Midbrain (tissue), 1 donor: ENCODE measurements around the gene SLC9A4.

ENCODE experiments used
- DNase-seq: peaks from one replicate; lab custom pipeline; 2025; lab: John Stamatoyannopoulos, UW

SLC9A4 gene

DNA sequence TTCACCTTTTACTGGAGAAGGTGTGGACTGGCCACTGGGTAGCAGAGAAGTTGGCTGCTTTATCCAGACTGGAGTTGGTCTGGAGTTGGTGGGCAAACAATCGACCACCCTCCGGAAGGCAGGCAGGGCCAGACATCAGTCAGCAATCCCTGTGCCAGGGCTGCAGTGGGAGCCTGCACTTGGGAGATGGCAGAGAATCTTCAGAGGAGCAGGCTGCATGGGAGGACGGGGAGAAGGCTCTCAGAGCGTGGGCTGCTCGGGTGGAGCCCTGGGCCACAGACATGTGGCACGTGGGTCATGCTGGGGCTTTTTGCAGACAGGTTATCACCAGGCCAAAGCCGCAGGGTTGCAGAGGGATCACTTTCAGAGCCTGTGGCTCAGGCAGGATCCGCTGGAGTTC lies 29.6 kb downstream of the SLC9A4 start:
- no peak for DNase-seq

DNA sequence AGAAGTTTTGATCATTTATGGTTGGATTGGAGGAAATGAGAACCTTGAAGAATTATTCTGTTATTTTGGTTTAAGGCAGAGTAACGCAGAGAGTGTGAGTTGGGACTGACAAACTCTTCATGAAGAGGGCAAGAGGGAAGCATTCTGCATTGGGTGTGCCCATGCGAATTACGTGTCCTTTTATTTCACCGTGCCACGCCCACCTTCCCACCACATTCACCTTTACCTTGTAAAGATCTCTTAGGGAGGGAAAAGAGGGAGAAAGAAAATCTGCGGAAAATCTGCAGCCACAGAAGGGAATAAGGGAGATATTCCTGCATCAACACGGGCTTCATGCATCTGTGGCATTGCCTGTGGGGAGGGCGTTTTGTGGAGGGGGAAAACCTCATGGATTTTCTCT lies 31.8 kb downstream of the SLC9A4 start:
- DNase-seq, result no peak

DNA sequence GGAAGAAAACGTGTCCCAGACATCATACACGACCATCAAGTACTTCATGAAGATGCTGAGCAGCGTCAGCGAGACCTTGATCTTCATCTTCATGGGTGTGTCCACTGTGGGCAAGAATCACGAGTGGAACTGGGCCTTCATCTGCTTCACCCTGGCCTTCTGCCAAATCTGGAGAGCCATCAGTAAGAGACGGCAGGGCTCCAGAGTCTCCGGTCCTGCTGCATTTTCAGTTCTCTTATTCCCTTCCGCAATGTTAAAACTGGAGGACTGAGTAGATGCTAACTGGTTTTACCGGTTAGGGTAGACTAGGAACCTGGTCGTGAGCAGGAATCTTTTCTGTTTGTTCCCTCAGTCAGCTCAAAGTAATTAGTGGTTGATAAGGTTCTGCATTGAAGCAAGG lies 32.3 kb downstream of the SLC9A4 start:
- no peak for DNase-seq

DNA sequence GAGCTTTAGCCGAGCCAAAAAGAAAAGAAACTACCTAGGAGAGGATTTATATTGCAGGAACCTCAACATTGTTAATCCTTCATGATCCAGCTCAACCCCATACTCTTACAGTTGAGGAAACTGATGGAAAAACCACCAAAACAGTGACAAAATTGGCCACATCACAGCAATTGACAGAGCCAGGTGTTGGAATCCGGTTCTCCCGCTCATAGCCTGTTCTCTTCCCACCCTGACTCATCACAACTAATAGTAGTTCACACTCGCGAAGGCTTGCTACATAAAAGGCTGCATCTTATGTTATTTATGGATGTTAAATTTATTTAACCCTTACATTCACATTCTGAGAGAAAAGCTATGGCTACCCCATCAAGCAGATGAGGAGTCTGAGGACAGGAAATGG lies 33.7 kb downstream of the SLC9A4 start:
- DNase-seq, result no peak

DNA sequence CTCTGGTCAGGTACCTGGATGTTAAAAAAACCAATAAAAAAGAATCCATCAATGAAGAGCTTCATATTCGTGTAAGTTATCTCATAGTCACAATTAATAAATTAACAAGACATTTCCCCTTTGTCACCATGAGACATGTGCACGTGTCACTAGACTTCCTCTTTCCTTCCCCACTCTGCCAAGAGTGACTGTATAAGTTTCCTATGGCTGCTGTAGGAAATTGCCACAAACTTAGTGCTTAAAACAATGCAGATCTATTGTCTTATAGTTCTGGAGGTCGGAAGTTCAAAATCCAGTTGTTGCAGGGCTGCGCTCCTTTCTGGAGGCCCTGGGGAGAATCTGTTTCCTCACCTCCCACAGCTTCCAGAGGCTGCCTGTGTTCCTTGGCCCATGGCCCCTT lies 35.8 kb downstream of the SLC9A4 start:
- DNase-seq, result no peak

DNA sequence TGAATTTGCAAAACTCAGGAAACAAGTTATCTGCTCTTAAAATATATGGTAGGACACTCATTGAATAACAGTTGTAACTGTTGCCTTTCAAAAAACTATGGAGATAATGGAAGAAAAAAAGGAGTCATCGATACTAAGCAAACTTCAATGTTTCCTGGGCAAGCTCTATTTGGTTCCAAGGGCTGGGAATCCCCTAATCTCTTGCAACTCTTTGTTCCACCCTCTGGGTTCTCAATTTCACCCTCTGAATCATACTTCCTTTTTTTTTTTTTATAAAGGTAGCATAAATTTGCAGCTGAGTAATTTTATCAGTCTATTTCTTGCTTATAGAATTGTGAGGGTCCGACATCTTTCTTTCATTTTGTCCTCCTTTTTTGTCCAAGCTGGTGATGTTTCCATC lies 36.7 kb downstream of the SLC9A4 start:
- DNase-seq, result no peak

DNA sequence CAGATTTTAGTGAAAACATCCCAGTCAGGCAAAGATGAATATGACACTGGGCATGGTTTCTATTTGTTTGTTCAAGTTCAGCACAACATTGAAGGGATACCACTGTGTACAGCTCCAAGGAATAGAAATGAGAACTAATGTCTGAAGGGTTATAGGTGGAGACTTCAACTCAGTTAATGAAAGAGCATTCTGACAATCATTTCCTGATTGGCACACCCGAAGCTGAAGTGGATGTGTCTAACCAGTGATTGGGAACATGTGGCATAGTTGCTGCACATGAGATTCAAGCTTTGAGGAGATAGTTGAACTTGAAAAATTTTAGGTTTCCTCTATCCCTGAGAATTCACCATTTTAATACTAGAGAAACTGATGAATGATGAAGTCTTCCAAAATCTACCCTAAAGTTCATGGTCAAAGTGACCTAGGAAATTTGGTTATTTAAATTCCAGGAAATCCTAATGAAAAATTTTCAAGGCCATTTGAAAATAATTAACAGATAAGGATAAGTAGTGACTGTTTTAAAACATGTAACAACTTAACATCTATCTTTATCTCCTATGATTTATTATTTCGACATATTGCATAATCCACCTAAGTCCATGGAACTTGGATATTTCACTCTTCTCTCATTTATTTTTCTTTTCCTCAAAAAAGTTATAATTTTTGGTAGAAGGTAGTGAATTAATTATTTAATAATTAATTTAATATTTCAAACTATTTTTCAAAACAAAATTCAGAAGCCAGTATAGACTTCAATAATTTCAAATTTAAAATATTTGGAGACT lies 38.0 kb downstream of the SLC9A4 start:
- no peak for DNase-seq

DNA sequence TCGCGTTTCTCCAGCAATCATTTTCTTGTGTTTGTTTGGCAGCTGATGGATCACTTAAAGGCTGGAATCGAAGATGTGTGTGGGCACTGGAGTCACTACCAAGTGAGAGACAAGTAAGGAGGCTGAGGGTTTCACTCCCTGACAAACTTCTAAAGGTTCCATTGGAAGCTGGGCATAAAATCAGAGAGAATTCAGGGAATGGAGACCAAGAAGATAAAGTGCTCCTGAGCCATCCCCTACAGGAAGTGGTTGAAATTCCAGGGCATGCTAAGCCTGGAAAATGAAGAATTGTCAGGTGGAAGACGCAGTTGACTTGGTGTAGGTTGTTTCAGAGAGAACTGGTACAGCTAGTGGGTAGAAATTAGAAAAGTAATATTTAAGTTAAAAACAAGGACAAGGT lies 39.1 kb downstream of the SLC9A4 start:
- no peak for DNase-seq

DNA sequence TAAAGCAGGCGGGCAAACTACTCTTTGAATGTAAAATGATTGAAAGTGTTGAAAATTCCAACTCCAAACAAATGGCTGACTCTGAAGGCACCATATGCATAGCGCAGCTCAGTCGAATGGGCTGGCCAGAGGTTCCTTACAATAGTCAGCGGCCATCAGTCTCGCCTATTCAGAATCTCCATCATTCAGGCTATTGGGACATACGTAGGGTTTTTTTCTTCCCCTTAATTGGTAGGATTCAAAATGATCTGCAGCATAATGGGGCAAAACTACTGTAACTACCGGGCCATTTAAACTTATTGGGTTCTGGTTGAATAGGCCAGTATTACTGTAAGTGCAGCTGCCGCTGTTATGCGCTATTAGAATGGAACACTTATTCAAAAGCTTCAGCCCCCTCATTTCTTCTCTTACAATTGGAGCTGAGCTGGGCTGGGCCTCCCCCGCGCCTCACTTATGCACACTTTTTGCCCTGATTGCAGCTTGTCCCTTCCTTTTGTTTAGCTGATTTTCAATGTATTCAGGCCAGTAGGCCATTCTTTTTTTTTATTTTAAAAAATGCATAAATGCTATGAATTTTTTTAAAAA lies 40.4 kb downstream of the SLC9A4 start:
- no peak for DNase-seq

DNA sequence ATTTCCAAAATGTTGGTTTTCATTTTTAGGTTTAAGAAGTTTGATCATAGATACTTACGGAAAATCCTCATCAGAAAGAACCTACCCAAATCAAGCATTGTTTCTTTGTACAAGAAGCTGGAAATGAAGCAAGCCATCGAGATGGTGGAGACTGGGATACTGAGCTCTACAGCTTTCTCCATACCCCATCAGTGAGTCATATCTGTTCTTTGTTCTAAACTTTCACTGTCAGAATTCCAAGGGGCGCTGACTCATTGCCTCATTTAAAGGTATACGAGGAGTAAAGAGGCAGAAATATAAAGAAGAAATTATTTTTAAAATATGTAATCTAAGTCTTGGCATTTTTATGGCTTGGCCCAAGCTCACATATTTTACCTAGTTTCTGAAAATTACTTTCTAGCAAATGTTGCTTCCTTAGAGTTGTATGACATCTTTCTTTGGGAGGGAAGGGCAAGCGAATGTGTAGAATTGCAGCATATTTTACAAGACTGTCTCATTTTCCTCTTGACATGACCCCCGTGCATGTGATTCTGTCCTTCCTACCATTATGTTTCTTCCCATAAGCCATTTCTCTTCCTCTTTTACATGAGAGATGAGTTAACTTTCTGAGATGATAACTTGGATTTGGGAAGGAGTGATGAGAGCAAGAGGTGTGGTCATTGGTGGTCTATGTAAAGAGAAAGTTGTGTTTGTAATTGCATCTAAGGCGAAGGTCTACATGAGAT lies 41.2 kb downstream of the SLC9A4 start:
- no peak for DNase-seq

DNA sequence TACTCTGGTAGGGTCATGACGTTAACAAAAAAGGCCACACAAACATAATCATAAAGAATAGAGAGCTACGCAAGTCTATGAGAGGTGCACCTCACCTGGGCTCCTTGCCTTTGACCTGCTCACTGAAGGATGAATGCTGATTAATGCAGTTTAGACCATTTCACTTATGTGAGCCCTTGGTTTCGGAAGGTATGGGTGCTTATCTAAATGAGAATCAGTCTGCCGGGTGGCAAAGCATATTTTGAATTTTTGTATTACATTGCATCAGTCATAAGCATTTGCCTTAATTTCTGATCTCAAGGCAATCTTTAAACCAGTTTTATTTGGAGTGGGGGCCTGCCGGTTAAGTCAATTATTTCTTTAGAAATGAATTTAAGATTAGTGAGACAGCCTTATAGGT lies 42.8 kb downstream of the SLC9A4 start:
- no peak for DNase-seq

DNA sequence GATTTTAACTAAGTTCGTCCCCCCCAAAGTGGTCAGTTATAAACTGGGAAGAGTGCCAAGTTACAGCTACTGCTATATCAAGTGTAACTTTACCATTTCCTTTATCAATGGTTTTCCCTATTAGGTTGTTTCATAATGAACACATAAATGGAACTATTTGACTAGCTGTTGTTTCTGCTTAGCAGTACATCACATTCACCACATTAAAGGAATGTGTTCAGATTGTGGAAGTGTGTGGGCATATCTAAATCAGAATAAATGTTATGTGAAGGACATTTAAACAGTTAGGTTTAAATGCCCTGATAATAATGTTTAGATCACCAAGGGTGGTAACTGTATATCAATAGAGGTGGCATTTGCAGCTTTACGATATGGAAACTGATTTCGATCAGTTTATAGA lies 45.1 kb downstream of the SLC9A4 start:
- DNase-seq, result no peak

DNA sequence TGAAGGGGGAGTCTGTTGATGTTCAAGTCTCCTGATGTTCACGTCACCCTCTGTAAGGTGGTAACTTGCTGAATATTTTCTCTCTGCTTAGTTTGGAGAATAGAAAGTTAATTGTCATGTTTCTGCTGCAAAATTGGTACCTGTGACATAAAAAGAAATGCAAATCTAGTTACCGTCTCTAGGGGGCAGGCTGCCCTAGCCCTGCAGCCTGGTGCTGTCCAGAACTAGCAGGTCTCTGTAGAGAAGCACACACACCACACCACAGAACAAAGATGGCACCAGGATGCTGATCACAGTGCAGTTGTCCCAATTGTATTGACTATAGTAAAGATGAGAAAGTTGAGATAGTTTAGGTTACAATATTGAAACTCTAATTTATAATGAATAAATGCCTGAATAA lies 47.0 kb downstream of the SLC9A4 start:
- DNase-seq, result no peak

DNA sequence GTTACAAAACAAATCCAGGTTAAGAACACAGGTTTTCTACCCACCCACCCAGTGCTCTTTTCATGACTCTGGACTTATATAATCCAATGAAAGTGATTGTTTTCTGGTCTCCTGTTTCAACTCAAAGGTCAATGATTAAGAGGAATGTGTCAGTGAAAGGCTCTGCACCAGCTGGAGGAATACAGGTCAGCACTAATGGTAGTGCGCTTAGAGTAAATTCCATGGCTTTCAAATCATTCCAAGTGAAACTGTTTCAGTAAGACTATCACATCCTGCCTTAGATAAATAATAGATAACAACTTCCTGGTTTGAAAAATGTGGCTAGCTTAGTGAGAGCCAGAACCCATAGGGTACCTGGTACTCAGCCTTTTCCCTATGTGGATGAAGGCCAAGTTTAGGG lies 47.8 kb downstream of the SLC9A4 start:
- DNase-seq, result no peak

DNA sequence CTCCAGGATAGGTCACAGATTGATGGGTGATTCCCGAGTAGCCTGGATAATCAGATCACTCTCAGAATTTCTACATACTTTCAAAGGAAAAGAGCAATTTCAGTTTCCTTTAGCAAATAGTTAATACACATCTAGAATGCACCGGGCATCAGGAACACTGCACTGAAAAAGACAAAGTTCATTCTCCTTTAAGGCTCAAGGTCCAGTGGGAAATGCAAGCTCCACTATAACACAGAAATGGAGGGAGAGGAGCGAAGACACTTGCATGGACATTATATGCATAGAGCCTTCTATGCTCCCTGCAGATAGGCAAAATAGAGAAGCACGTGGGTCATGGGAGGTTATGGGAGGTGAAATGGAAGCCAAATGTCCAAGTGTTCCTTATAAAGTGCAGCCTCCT lies 49.1 kb downstream of the SLC9A4 start:
- DNase-seq, result no peak

DNA sequence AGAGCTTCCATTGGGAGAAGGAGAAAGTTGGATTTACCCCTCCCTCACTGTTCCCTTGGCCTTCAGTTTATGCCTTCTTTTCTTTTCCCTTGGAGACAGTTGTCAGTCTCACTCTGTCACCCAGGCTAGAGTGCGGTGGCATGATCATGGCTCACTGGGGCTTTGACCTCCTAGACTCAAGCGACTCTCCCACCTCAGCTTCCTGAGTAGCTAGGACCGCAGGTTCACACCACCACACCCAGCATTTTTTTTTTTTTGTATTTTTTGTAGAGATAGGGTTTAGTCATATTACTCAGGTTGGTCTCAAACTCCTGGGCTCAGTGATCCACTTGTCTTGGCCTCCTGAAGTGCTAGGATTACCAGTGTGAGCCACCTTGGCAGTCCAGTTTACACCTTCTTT lies 49.9 kb downstream of the SLC9A4 start:
- no peak for DNase-seq

DNA sequence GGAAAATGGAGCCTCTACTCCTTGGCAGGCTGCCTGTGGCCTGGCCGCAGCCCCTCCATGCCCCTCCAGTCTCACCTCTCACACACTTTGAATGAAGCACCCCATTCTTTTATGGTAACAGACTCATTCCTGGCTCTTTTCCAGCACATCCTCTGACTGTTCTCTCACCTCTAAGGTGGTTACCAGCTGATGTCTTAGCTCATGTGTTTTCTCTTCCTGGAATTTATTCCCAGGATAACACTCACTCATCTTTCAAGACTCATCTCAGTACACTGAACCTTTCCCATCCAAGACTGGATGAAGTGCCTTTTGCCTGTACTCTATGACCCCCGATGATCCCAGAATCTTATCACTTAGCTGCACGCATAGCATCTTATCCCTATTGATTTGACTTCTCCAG lies 50.6 kb downstream of the SLC9A4 start:
- DNase-seq, result no peak

DNA sequence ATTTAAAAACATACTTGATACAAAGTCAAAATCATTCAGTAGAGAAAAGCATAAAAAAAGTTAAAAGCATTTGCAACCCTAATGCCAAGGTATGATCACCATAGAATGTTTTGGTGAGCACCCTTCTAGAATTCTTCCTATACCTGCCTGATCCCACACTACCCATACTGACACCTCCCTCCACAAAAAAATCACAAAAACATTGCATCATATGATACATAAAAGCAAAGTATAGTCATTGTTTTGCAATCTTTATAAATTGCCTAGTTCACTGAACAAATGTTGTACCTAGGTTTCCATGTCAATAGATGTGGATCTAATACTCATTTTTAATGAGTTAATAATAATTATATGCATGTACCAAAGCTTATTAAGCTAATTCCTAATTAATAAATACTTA lies 54.1 kb downstream of the SLC9A4 start:
- DNase-seq, result no peak

DNA sequence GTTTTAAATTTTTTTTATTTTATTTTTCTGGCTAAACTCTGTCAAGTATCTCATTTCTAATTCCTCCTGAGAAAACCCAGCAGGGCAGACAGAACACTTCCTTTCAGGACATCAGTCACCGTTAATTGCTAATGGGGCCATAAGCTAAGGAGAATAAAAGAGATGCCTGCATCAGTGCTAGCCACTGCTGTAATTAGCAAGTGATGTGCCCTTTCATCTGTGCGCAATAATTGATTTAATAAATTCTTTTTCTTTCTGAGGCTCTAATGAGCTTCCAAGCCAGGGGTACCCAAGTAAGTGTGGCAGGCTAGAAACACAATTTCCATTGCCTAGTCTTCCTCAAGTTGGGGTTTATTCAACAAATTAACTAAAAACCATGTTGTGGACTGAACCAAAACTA lies 65.5 kb downstream of the SLC9A4 start:
- DNase-seq, result no peak

DNA sequence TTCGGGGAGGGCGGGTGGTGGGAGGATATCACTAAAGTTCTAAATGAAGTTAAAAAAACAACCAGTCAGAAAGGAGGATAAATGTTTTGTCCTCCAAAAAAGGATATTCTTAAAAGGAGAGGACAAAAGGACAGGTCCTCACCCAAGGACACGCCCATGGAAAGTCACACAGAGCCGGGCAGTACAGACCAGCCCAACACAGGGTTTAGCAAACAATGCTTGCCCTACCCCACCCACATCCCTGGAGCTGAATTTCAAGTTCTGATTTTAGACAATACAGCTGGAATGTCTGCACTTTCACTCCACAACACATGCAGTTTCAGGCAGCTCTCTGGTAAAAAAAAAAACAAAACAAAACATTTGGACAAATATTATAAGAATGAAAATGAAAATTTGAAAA lies 67.9 kb downstream of the SLC9A4 start:
- no peak for DNase-seq

DNA sequence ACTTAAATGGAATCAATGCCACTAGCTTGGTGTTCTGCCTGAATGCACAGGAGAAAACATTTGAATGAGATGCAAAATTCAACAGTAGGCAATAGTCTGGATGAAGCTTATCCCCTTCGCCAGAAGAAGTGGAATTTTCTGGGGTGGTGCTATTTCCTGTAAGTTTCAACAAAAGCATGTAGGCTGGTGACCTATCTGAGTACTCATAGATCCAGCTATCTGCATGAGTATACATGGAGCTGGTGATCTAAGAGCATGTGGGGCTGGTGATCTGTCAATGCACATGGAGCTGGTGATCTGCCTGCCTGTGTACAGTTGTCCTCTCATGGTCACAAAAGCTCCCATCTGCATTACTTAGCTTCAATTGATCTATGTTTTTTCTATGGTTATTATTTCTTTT lies 71.2 kb downstream of the SLC9A4 start:
- DNase-seq, result no peak

DNA sequence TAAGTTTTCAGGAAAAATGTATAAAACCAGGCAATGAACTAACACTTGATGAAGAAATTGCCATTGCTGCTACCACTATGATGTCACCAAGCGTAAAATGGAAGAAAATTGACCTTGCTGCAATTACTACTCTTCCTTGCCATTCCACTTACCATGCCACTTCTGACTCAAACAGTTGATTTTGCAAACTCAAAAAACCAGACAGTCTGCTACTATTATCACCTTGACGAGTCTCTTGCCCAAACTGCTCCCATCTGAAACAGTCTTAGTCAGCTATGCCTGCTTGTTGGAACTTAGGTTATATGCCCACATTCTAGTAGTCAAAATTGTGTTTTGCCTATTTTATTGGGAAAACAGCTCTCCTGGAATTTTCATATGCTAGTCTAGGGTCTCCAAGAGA lies 74.4 kb downstream of the SLC9A4 start:
- no peak for DNase-seq

DNA sequence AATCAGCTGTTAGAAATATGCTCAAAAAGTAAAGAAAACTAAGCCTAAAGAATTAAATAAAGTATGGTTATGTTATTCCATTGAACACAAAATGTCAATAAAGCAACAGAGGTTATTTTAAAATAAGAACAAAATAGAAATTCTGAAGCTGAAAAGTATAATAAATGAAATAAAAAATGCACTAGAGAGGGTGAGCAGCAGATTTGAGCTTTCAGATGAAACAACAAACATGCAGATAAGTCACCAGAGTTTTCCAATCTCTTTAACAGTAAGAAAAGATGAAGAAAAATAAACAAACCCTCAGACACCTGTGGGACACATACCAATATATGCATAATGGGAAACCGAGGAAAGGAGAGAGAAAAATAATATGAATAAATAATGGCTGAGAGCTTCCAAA lies 76.0 kb downstream of the SLC9A4 start:
- no peak for DNase-seq

DNA sequence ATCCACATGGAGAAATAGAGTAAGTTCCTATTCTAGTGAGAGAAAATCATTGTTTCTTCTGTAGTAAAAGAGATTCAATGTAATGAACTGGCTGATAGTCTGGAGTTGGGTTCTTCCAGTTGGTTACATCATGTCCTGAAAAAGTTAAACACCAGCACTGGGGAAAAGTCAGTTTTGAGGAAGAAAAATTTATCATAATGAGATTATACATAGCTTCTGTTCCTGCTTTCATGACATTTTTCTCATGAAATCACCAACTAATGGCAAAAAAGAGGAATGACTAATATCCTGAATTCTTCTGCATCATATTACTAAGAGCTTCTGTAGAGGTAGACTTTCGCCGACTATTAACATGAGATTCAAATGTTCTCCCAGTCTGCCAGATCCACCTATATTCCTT lies 77.1 kb downstream of the SLC9A4 start:
- no peak for DNase-seq
